Measurements from ENCODE around the gene PRKG2. TPM values are rescaled to one million over a fixed set of nuclear protein-coding genes. Genes with fewer than 3 reads are reported as not detected.
A peak's percentile ranks its signal among the peaks of the same experiment; 100 is the strongest.
"Not testable (repeated sequence)": the region's sequence is repeated elsewhere in the genome, so short reads cannot be mapped to it uniquely, and the experiment has no call there.

The PRKG2 gene
- polyA plus RNA-seq, 3 donors, result 1.7 to 2.5 (median 1.9) TPM

DNA sequence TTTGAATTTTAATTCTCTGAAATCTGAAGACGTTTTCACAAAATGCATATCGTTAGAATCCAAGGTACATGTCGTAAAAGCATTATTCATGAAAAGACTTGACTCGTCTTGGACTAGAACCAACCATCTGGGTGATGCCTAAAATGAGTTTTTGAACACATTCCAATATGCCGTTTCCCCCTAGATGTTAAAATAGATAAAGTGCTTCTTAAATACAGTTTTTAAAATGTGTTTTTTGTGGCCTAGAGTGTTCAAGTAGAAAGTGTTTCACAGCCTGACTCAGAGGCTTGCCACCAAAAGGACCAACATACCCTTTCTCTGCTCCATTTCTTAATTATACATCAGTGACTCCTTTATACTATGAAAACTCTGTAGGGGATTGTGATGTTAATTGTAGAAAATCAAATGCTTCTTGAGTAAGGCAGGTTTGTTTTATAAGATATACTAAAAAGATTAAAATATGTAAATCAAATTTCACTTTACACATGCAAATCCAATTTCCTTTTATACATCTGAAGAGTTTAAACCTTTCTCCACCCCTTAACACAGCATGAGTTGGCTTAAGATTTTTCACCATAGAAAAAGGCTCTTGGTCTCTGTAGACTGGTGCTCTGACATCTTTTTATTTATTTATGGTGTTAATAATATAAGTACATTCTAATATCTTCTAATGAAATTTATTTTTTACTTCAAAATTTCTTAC is 48.4 kb downstream of the PRKG2 start:
- DNase-seq (ENCODE audit: extremely low read depth in 1 of 11, low read depth in 9 of 11, low spot score in 4 of 11), result no peak

DNA sequence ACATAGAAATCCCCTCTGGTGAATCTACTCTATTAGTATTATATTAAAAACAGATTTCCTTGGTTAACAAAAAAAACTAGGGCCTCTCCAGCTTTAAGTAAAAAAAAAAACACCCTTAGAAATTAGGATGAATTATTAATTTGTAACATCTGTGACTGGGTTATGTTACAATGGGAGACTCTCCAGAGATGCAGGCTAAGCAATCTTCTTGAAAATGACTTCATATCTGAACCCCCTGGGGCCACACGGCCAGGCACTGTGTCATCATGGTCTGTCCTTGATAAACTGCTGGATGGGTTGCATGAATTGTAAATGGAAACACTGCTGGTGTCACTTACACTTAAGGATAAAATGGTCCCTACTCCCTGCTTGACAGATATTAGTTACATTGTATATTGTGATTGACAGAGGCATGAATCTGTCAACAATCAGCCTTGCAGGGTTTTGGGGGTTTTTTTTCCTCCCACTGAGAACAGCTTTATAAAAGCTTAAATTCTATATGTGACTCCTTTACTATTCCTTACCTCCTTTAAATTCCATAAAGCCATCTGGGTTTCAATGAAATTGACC is 49.1 kb downstream of the PRKG2 start:
- DNase-seq (ENCODE audit: extremely low read depth in 1 of 11, low read depth in 9 of 11, low spot score in 4 of 11), result no peak

DNA sequence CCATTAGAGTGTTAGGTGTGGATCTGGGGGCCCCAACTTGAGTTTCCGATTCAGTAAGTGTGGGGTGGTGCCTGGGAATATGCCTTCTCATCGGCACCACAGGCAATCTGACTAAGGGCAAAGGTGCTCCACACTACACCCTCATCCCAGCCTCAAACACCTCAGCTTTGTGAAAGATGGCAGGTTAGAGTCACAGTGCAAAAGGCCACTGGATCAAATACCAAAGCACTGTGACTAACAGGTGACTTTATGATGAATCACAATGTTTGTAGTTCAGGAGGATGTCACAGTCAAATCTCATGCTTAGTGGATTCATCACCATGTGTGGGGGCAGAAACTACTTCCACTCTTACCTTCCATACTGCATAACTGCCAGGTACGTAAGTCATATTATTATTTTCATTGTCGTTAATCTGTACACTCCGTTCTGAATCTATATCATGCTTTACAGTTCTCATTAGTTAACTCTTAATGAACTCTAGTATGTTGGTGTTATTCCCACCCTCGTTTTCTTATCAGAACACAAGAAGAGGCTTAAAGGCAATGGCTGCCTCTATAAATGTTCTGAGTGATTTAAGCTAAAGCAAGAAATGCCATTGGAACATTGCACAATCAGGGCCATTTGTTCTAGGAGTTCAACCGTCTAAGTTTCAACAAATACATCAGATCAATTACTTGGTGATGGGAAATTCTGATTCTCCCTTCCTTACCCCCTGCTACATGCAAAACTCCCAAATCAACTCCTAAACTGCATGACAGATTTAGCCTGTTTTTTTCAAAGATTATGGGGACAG is 50.2 kb downstream of the PRKG2 start:
- DNase-seq (ENCODE audit: extremely low read depth in 1 of 11, low read depth in 9 of 11, low spot score in 4 of 11), result no peak

DNA sequence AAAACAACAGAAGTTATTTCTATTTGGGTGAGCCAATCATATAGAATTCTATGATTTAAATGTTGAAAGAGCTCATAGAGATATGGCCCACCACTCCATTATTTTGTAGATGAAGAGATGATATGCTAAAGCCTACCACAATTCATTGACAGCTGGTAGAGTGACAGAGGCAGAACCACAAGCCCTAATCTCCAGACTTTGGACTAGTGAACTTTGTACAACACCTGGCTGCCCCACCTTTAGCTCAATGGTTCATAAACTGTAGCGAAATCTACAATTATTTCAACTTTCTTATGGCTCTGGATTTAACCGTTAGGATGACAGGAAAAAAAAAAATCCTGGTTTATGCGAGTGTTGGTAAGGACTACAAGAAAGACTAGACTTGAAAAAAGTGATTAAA is 50.9 kb downstream of the PRKG2 start:
- DNase-seq (ENCODE audit: extremely low read depth in 1 of 11, low read depth in 9 of 11, low spot score in 4 of 11), result no peak

DNA sequence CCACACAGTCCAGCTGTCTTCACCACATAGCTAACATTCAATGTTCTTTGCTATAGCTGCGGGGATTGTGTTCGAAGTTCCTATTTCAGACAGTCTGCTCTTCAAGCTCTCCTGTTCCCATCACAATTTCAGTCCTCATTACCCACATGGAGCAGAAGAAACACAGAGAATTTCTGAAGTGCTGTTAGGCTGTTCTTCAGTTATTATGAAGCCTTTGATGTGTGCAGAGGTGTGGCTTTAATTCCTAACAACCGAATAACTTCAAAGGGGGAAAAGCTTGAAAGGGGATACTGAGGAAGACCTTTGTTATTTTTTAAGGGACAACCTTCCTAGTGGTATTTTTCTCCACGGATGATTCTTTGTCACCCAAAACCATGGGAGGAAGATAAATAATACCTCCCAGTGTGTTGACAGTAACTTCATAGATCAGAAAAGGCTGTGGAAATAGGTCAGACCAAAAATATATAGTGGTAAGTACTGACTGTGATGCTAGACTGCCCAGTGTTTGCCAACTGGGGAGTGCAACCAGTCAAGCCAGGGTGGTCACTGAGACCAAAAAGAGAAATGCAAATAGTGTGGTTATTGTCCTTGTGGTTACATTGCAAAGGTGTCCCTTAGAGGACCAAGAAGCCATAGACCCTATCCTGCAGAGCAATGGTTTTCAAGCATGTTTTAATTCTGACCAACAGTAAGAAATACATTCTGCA is 52.1 kb downstream of the PRKG2 start:
- no peak for DNase-seq (ENCODE audit: extremely low read depth in 1 of 11, low read depth in 9 of 11, low spot score in 4 of 11)

DNA sequence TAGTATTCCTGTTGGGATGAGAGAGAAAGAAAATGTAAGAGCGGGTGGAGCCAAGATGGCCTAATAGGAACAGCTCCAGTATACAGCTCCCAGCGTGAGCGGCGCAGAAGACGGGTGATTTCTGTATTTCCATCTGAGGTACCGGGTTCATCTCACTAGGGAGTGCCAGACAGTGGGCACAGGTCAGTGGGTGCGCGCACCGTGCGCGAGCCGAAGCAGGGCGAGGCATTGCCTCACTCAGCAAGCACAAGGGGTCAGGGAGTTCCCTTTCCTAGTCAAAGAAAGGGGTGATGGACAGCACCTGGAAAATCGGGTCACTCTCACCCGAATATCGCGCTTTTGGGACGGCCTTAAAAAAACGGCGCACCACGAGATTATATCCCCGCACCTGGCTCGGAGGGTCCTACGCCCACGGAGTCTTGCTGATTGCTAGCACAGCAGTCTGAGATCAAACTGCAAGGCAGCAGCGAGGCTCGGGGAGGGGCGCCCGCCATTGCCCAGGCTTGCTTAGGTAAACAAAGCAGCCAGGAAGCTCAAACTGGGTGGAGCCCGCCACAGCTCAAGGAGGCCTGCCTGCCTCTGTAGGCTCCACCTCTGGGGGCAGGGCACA is 61.2 kb downstream of the PRKG2 start:
- not testable (repeated sequence) for DNase-seq (ENCODE audit: extremely low read depth in 1 of 11, low read depth in 9 of 11, low spot score in 4 of 11)

DNA sequence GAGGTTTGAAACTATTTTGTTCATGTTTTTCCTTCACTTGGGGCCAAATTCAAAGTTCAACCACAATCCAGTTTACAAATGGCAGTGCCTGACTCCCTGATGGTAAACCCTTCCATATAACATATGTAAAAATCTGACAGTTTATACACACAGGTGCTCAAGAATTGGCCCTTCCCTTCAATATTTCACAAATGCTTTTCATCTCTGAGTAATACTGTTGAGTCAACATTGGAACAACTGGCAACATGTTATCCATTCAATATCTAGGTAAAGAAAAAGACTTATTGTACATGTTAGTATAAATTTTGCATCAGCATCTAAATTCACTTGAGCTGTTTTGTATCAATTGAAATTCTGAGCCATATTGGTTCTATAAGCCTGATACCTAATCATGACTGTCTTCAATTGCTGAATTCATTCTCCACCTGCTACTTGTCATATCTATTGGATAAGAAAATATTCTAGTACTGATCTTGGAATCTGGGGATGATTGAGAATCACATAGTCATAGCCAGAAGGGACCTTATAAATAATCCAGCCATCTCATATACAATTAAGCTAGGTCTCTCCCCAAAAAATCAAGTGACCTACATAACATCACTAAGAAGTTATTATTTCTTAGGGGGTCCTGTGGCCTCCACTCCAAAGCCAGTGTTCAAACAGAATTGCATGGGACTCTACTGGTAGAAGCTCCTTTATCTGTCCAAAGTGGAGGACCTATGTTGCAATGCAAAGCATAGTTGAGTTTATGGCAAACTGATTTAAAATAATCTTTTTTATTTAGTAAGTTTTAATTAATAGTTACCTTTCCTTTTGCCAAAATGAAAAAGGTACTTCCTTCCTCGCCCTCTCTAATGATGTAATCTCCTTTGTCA is 61.9 kb downstream of the PRKG2 start:
- DNase-seq (ENCODE audit: extremely low read depth in 1 of 11, low read depth in 9 of 11, low spot score in 4 of 11), result no peak

DNA sequence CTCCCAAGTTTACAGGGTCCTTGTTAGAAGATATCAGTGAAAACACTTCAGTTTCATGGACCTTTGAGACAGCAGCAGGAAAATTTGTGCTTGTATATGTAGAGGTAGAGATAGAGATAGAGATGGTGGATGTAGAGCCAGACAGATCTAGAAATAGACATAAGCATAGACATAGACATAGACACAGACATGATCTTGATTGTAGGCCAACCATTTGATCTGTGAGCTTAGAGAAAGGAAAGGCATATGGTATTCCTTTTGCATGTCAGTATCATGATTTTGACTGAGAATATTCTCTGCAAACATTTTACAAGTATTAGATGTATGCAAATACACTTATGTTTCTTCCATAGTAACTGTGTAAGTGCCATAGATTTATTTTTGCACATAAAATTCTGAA is 65.0 kb downstream of the PRKG2 start:
- no peak for DNase-seq (ENCODE audit: extremely low read depth in 1 of 11, low read depth in 9 of 11, low spot score in 4 of 11)

DNA sequence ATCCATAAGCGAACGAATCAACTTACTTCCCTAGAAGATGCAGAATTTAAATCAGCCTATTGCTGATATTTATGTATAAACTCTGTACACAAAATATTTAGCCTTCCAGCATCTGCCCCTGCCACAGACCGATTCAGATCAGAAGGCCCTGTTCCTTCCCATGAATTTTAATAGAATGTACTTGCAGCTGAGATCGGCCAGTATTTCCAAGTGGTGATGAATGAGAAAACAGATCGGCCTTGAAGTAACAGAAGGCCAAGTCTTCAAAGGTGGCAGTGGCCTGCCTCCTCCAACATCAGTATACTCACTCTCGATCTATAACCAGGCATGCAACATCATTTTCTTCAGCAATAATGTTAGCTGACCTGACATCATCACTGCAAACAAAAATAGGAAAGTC is 66.4 kb downstream of the PRKG2 start:
- DNase-seq (ENCODE audit: extremely low read depth in 1 of 11, low read depth in 9 of 11, low spot score in 4 of 11), result no peak

DNA sequence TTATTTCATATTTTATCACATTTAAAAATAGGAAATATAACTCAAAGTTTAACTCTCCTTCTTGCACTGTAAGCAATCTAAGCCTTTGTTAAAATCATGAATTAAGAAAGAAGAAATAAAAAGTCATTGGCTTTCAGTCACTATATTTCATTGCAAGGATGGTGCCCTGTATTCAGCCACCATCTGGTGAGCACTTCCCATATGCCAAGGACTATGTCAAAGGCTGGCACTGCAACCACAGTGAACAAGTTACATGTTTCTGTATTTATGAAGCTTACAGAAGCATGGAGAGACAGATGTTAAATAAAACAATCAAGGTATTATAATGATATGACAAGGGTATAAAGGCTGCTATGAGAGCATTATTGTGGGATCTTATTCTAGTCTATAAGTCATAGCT is 68.6 kb downstream of the PRKG2 start:
- no peak for DNase-seq (ENCODE audit: extremely low read depth in 1 of 11, low read depth in 9 of 11, low spot score in 4 of 11)

DNA sequence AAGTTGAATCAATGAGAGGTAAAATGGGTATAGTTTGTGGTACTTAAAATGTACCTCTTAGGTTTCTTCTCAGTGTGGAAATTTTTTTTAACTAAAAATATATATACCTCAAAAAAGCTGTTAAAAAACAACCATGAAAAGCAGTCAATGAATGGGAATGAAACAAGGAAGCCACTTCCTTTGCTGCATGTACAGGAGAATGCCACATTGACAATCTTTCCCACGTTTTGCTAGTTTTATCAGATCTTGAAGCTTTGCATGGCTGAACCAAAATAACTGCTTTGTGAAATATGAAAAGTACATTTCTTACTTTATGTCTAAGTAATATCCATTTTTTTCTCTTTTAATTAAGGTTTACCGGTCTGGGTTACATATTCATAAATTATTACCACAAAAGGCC is 71.8 kb downstream of the PRKG2 start:
- DNase-seq (ENCODE audit: extremely low read depth in 1 of 11, low read depth in 9 of 11, low spot score in 4 of 11), result no peak

DNA sequence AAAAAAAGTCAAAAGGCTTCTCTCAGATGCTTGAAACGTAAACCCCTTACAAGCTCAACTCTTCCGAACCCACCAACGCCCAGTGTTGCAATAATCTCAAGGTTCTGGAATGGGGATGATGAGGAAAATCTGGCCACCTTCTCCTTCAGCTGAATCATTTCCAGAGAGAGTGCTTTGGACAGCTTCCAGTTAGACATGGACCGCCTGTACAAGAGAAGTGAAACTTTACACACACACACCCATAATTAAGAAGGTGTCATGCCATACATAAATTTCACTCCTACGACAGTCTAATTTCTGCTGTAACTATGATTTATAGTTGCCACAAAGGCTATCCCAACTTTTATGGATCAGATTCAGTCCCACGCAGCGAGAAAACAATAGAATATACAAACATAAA is 72.3 kb downstream of the PRKG2 start:
- peak in 3 of 11 donors; percentile 4 to 11 (median 4) for DNase-seq (ENCODE audit: extremely low read depth in 1 of 11, low read depth in 9 of 11, low spot score in 4 of 11)

DNA sequence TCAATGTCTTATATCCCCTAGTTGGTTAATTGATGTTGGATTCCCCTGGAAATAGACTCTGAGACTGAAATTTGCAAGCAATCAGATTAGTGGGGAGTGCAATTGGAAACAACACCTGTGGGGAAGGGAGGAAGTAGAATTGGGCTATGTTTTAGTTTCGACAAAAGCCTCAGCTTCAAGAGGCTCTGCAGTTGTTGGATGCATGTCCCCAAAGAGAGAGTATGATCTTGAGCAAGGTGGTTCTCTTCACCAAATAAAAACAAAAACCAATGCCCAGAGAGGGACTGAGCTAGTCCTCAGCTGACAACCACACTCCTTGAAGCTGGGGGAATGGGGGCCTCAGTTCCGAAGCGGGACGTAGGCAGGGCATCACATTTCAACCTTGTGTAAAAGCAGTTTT is 77.1 kb downstream of the PRKG2 start:
- no peak for DNase-seq (ENCODE audit: extremely low read depth in 1 of 11, low read depth in 9 of 11, low spot score in 4 of 11)

DNA sequence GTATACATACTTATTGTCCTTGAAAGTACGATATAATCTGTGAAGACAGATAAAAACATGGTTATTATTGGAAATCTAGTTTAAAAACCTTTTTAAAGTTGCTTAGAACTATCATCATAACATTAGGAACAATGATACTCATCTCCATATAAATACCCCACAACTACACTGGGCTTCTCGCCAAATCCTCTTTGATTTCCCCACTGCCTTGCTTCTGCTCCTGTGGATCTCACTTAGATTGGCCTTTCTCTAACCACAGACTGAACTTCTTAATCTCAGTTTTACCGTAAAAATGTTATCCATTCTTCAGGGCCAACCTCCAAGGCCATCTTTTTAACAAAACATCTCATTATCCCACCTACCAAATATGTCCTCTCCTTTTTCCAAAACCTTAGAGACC is 77.6 kb downstream of the PRKG2 start:
- DNase-seq (ENCODE audit: extremely low read depth in 1 of 11, low read depth in 9 of 11, low spot score in 4 of 11), result no peak

DNA sequence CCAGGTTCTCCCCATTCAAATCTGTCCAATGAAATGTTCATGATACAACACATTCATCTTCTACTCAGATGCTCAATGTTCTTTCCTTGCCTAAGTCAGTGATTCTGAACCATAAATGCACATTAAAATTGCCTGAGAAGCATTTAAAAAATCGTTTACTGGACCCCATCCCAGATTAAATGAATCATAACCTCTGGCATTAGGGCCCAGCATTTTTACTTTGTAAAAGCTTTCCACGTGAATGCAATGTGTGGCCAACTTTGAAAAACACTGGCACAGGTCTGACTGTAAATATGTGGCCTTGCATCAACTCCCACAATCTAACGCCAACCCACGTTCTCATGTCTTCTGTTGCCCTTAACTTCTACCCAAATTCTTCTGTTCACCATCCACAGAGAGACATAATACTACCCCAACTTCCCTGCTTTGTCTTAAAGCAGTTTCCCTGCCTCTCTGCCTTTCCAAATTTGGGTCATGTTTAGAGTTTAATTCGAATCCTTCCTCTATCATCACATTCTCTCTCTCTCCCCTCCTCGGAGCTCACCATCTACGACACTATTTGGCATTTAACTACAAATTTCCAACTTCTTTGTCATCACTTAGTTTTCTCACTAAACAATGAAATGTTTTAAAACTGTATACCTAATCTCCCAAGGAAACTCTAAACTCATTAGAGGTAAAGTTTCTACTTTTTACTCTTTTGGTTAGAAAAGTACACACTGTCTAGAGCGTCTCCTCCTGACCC is 78.7 kb downstream of the PRKG2 start:
- no peak for DNase-seq (ENCODE audit: extremely low read depth in 1 of 11, low read depth in 9 of 11, low spot score in 4 of 11)

DNA sequence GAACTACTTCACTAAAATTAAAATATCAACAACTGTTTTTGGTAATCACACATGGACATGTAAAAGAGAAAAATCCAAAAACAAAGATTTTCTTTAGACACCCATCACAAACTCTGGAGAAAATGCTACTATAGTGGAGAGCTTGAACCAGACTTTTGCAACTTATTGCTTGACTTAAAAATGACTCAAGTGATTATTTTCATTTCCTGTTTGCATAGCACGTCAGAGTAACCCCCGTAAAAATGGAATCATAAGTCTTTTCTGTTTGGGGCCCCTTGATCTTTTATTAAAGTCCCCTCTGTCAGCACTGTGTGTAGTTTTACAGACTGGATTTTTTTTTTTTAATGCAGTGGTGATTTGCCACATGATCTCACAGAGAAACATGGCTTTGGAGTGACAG is 79.5 kb downstream of the PRKG2 start:
- DNase-seq (ENCODE audit: extremely low read depth in 1 of 11, low read depth in 9 of 11, low spot score in 4 of 11), result no peak

DNA sequence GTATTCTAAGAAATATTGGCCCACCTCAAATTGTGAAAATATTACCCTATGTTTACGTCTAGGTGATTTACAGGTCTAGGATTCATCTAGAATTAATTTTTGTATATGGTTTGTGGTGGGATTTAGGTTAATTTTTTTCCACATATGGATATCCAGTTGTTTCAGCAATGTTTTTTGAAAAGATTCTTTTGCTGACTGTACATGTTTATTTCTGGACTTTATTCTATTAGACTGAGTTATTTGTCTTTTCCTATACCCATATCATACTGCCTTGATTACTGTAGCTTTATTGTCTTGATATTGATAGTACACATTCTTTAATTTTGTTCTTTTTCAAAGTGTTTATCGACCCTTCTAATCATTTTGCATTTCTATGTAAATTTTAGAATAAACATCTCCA is 83.5 kb downstream of the PRKG2 start:
- no peak for DNase-seq (ENCODE audit: extremely low read depth in 1 of 11, low read depth in 9 of 11, low spot score in 4 of 11)

DNA sequence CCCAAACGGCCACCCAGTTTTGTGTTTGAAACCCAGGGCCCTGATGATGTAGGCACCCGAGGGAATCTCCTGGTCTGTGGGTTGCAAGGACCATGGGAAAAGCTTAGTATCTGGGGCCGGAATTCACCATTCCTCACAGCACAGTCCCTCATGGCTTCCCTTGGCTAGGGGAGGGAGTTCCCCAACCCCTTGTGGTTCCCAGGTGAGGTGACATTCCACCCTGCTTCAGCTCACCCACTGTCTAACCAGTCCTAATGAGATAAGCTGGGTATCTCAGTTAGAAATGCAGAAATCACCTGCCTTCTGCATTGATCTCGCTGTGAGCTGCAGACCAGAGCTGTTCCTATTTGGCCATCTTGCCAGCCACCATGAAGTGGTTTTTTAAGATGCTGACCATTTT is 84.0 kb downstream of the PRKG2 start:
- no peak for DNase-seq (ENCODE audit: extremely low read depth in 1 of 11, low read depth in 9 of 11, low spot score in 4 of 11)
